ENCODE data around the gene USP16.

Gene USP16

DNA sequence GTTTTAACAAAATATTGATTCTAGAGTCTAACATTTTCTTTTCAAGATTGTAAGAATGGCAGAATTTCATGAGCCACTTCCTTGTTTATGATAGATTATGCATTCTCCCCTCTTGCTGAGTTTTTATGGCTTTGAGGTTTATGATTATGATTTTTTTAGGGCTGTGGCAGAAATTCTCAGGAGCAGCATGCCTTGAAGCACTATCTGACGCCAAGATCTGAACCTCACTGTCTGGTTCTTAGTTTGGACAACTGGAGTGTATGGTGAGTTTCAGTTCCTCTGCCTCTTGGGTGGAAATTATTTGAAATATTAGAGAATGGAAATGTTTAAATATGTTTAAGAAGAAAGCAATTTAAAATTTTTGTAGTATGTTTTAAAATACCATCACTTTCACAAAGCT is 10.2 kb downstream of the USP16 start:
- no peak for DNase-seq

GRCh38 chr21:29052224-29052623 is 27.8 kb downstream of the USP16 start:
- no peak for DNase-seq

- DNase-seq: no peak
Observed at GRCh38 chr21:29053011-29053553, 28.6 kb downstream of the USP16 start.

DNA sequence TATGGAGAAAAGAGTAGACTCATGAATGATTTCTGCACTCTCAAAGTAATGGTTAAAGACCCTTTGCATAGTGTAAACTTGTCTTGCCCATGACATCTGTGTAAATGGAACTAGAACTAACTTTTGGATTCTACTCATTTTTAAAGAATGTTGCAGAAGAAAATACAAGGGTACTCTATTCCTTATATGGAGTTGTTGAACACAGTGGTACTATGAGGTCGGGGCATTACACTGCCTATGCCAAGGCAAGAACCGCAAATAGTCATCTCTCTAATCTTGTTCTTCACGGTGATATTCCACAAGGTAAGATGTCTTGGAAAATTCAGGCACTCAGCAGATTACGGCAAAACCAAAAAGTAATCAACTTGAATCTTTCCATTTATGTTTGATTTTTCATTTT is 29.2 kb downstream of the USP16 start:
- DNase-seq: peak; percentile 39

DNA sequence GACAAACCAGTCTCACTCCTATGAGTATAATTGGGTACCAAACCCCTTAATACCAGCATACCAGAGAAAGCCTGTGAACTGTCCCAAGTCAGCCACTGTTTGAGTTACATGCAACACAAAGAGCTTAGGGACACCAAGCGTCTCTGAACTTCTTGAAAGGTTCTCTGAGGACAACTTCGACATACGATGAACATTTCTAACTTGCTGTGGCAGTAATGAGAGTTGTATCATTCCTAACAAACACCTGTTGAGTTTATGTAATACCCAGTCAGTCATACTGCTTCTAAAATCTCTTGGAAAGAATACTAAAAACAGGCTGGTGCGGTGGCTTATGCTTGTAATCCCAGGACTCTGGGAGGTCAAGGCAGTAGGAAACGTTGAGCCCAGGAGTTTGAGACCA is 30.6 kb downstream of the USP16 start:
- DNase-seq: no peak

DNA sequence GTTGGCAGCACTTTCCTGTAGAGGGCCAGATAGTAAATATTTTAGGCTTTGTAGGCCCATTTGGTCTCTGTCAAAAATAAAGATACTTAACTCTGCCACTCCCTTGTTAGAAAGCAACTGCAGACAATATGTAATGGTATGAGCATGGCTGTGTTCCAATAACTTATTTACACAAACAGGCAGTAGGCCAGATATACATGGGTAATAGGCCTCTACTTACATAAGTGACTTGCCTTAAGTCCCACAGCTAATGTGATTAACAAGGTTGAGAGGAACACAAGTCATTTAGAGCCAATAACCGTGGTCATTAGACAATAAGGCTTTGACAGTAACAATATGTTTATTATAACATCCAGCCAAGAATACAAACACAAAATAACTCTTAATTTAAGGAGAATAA is 31.5 kb downstream of the USP16 start:
- no peak for DNase-seq

DNA sequence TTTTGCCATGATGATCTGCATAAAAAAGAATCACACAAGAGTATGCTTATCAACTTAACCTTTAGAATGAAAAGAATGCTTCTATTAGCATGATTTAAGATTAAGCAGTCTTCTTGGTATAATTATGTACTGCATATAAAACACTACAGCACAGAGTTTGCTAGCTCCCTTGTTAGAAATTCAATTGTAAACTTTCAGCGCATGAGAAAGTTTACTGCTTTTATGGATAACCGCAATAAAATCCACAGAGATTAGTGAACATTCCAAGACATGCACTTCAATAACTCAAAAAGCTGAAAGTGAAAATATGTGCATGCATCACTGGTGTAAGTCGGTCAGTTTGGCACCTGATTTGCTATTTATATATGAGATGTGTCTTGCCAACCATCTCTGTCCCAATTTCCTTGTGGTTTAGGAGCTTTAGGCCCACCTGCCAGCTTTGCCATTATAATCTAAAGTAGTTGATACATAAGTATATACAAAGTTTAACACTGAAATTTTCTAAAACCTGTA is 32.1 kb downstream of the USP16 start:
- no peak for DNase-seq

DNA sequence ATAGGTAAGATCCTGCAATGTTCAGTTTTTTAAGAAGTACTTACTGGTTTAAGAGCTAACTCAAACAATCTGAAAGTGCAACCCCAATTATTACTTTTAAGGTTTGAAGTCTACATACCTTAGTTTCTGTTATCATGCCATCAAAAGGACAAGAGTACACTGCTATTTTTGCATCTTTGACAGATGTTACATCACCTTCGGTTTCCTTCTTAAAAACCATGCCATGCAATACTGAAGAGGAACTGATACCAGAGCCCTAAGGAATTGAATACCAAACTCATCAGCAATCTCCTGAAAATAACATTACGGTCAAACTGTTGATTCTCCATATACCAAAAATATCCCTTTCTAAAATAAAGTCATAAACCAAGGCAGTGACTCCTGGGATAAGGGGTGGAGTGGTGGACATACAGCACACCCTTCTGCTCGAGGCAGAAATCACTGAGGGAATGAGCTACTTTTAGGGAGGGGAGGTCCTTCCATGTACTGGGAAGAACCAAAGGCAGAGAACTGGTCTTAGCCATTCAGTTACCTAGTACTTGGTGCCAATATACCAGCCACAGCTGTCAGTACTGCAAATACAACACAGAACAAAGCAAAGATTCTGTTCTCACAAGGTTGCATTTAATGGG is 40.5 kb downstream of the USP16 start:
- DNase-seq: no peak

GRCh38 chr21:29072873-29073221 is 48.4 kb downstream of the USP16 start:
- peak; percentile 37 for DNase-seq

- peak; percentile 100 for DNase-seq
Observed at GRCh38 chr21:29073222-29074006, 48.9 kb downstream of the USP16 start, which contains the start of gene CCT8. Gene CCT8 (minus strand): TSS chr21:29073648. CDS start chr21:29073590, 58 bp downstream.

GRCh38 chr21:29074007-29074376 is 49.5 kb downstream of the USP16 start:
- no peak for DNase-seq

DNA sequence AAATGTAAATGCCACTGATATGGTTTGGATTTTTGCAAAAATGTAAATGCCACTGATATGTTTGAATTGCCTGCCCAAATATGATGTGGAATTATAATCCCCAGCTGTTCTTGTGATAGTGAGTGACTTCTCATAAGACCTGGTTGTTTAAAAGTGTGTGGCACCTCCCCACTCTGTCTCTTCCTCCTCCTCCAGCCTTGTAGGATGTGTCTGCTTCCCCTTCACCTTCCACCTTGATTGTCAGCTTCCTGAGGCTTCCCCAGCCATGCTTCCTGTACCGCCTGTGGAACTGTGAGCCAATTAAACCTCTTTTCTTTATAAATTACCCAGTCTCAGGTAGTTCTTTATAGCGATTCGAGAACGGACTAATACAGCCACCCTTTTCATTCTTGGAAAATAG is 50.3 kb downstream of the USP16 start:
- no peak for DNase-seq

GRCh38 chr21:29075706-29076466 is 51.4 kb downstream of the USP16 start:
- DNase-seq: peak; percentile 48

GRCh38 chr21:29076731-29077640 is 52.5 kb downstream of the USP16 start:
- DNase-seq: peak; percentile 53

DNA sequence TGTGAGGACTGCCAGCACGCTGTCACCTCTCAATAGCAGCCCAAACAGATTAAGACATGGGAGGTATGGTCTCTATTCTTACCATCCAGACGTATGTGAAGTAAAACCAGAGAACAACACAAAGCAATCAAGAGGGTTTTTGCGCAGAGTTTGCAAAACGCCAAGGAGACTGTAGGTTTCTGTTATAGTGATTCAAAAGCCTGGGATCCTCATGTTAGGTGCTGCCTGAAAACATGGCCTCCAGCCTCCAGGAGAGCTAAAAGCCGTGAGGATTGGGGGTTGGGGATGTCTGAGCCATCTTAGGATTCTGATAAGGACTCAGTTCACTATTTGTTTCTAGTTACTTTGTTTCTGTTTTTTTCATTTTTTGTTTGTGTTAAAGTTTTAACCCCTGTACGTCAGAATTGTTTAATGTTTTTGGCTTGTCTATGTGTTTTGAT is 53.2 kb downstream of the USP16 start:
- peak; percentile 66 for DNase-seq

GRCh38 chr21:29078869-29079767 is 54.6 kb downstream of the USP16 start:
- DNase-seq: no peak

GRCh38 chr21:29080454-29080941 is 56.0 kb downstream of the USP16 start:
- DNase-seq: no peak

GRCh38 chr21:29082046-29082815 is 57.8 kb downstream of the USP16 start:
- no peak for DNase-seq

- no peak for DNase-seq
Observed at GRCh38 chr21:29083306-29083705, 58.8 kb downstream of the USP16 start.

DNA sequence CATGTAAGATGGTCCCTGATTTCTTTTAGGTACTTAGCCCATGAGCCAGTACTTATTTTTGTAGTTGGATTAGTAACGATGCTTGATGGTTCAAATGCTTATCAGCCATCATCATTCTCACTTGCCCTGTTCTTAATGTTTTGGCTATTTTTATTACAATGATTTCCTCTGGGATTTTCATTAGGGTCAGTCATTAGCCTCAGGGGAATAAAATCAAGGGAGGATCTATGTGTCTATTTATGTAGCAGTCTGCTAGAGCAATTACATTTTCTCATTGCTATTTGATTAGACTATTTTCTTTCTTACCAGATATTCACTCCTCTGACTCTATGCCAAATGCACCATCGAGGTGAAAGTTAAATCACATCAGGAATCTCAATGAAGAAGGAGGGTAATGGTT is 59.9 kb downstream of the USP16 start:
- DNase-seq: peak; percentile 64

Data from EL (cell line).